ENCODE data around the gene CFAP299.
"Not testable (repeated sequence)": the region's sequence is repeated elsewhere in the genome, so short reads cannot be mapped to it uniquely, and the experiment has no call there.

CFAP299 gene

DNA sequence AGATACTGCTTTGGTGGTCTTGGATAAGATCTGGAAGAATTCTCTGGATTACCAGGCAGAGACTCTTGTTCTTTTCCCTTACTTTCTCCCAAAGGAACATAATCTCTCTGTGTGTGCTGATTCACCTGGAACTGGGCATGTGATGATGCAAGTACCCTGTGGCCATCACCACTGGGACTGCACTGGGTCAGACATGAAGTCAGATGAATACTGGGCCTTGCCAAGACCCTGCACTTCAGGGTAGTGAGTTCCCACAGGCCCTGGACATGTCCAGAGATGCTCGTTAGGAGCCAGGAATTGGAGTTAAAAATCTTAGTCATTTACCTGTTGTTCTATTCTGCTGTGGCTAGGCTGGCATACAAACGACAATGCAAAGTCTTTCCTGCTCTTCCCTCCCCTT lies 404.8 kb downstream of the CFAP299 start:
- Histone ChIP-seq H3K9me3 (ENCODE audit: insufficient read depth, low read depth, low read length) (peaks cover 21% of the 10 kb centered on the region; the same call in 1 of the 2 replicates), H3K79me2 (ENCODE audit: insufficient read depth, low read length) (no peaks in the 10 kb centered on the region), H3K9me2 (replicated peaks; ENCODE audit: low read depth, low read length) (no peaks in the 10 kb centered on the region), H3K27me3 (ENCODE audit: insufficient read depth, low read length, poor library complexity, severe bottlenecking) (no peaks in the 10 kb centered on the region), H3K4me1 (ENCODE audit: insufficient read depth, low read length, poor library complexity, severe bottlenecking) (no peaks in the 10 kb centered on the region), H4K20me1 (ENCODE audit: insufficient read depth, low read length, poor library complexity, severe bottlenecking) (no peaks in the 10 kb centered on the region), H2AFZ (ENCODE audit: low read length) (no peak overlapping the region), H3K9ac (ENCODE audit: low read depth, low read length, poor library complexity, severe bottlenecking) (no peak overlapping the region), H3K4me3 (ENCODE audit: low read length, poor library complexity, severe bottlenecking) (no peak overlapping the region), H3K4me2 (ENCODE audit: low read depth, low read length, poor library complexity, severe bottlenecking) (no peak overlapping the region), H3K36me3 (ENCODE audit: insufficient read depth, low read length) (no peaks in the 10 kb centered on the region), H3F3A (ENCODE audit: low read depth) (no peaks in the 10 kb centered on the region)
- no peak for TF ChIP-seq EZH2phosphoT487 (IDR thresholded peaks at IDR 0.05; ENCODE audit: borderline replicate concordance)
- TF ChIP-seq, protein P1, sequence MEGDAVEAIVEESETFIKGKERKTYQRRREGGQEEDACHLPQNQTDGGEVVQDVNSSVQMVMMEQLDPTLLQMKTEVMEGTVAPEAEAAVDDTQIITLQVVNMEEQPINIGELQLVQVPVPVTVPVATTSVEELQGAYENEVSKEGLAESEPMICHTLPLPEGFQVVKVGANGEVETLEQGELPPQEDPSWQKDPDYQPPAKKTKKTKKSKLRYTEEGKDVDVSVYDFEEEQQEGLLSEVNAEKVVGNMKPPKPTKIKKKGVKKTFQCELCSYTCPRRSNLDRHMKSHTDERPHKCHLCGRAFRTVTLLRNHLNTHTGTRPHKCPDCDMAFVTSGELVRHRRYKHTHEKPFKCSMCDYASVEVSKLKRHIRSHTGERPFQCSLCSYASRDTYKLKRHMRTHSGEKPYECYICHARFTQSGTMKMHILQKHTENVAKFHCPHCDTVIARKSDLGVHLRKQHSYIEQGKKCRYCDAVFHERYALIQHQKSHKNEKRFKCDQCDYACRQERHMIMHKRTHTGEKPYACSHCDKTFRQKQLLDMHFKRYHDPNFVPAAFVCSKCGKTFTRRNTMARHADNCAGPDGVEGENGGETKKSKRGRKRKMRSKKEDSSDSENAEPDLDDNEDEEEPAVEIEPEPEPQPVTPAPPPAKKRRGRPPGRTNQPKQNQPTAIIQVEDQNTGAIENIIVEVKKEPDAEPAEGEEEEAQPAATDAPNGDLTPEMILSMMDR (conservative IDR thresholded peaks at IDR 0.05; ENCODE audit: low read length): no peak

GRCh38 chr4:80749558-80749957 lies 414.0 kb downstream of the CFAP299 start:
- H3K9me2 ChIP-seq (replicated peaks; ENCODE audit: low read depth, low read length); H3K27me3 ChIP-seq (ENCODE audit: insufficient read depth, low read length, poor library complexity, severe bottlenecking); H3K4me3 ChIP-seq (ENCODE audit: low read length, poor library complexity, severe bottlenecking); H3K4me2 ChIP-seq (ENCODE audit: low read depth, low read length, poor library complexity, severe bottlenecking); H3K4me1 ChIP-seq (ENCODE audit: insufficient read depth, low read length, poor library complexity, severe bottlenecking); H3K36me3 ChIP-seq (ENCODE audit: insufficient read depth, low read length); H3K9ac ChIP-seq (ENCODE audit: low read depth, low read length, poor library complexity, severe bottlenecking); H2AFZ ChIP-seq (ENCODE audit: low read length); H4K20me1 ChIP-seq (ENCODE audit: insufficient read depth, low read length, poor library complexity, severe bottlenecking); H3K79me2 ChIP-seq (ENCODE audit: insufficient read depth, low read length); H3K9me3 ChIP-seq (ENCODE audit: insufficient read depth, low read depth, low read length); H3F3A ChIP-seq (ENCODE audit: low read depth): not testable (repeated sequence)

- no peak overlapping the region for H3K4me3 ChIP-seq (ENCODE audit: low read length, poor library complexity, severe bottlenecking)
- TF ChIP-seq EZH2phosphoT487 (IDR thresholded peaks at IDR 0.05; ENCODE audit: borderline replicate concordance): no peak
- TF ChIP-seq, protein P1 (conservative IDR thresholded peaks at IDR 0.05; ENCODE audit: low read length): no peak
These were observed 415.7 kb downstream of the CFAP299 start for GRCh38 chr4:80751200-80751599.

GRCh38 chr4:80767944-80768343 lies 432.4 kb downstream of the CFAP299 start:
- Histone ChIP-seq H3K9me2 (replicated peaks; ENCODE audit: low read depth, low read length) (no peaks in the 10 kb centered on the region), H3K4me1 (ENCODE audit: insufficient read depth, low read length, poor library complexity, severe bottlenecking) (peaks cover 15% of the 10 kb centered on the region), H3K9me3 (ENCODE audit: insufficient read depth, low read depth, low read length) (no peaks in the 10 kb centered on the region), H3K4me2 (ENCODE audit: low read depth, low read length, poor library complexity, severe bottlenecking) (no peak overlapping the region), H3K36me3 (ENCODE audit: insufficient read depth, low read length) (no peaks in the 10 kb centered on the region), H3F3A (ENCODE audit: low read depth) (no peaks in the 10 kb centered on the region), H2AFZ (ENCODE audit: low read length) (no peak overlapping the region), H3K27me3 (ENCODE audit: insufficient read depth, low read length, poor library complexity, severe bottlenecking) (no peaks in the 10 kb centered on the region), H3K4me3 (ENCODE audit: low read length, poor library complexity, severe bottlenecking) (no peak overlapping the region), H3K9ac (ENCODE audit: low read depth, low read length, poor library complexity, severe bottlenecking) (no peak overlapping the region), H4K20me1 (ENCODE audit: insufficient read depth, low read length, poor library complexity, severe bottlenecking) (no peaks in the 10 kb centered on the region), H3K79me2 (ENCODE audit: insufficient read depth, low read length) (no peaks in the 10 kb centered on the region)
- TF ChIP-seq EZH2phosphoT487 (IDR thresholded peaks at IDR 0.05; ENCODE audit: borderline replicate concordance): no peak
- TF ChIP-seq, protein P1 (conservative IDR thresholded peaks at IDR 0.05; ENCODE audit: low read length): no peak

More at GRCh38 chr4:80751200-80751599, 415.7 kb downstream of the CFAP299 start:
- H3K36me3 ChIP-seq (ENCODE audit: insufficient read depth, low read length): no peaks in the 10 kb centered on the region
- H3K9me3 ChIP-seq (ENCODE audit: insufficient read depth, low read depth, low read length): no peaks in the 10 kb centered on the region
- H3K79me2 ChIP-seq (ENCODE audit: insufficient read depth, low read length): no peaks in the 10 kb centered on the region
- no peaks in the 10 kb centered on the region for H3K27me3 ChIP-seq (ENCODE audit: insufficient read depth, low read length, poor library complexity, severe bottlenecking)
- no peaks in the 10 kb centered on the region for H4K20me1 ChIP-seq (ENCODE audit: insufficient read depth, low read length, poor library complexity, severe bottlenecking)
- H3K4me2 ChIP-seq (ENCODE audit: low read depth, low read length, poor library complexity, severe bottlenecking): no peak overlapping the region
- H3F3A ChIP-seq (ENCODE audit: low read depth): no peaks in the 10 kb centered on the region
- H3K9ac ChIP-seq (ENCODE audit: low read depth, low read length, poor library complexity, severe bottlenecking): no peak overlapping the region
- H3K9me2 ChIP-seq (replicated peaks; ENCODE audit: low read depth, low read length): 0 out of 2 replicates have a peak, but pooled peaks cover 8% of the 10 kb centered on the region
- H2AFZ ChIP-seq (ENCODE audit: low read length): no peak overlapping the region
- H3K4me1 ChIP-seq (ENCODE audit: insufficient read depth, low read length, poor library complexity, severe bottlenecking): peaks cover 7% of the 10 kb centered on the region

All from Loucy (cell line).